Activated CD4-positive, alpha-beta T cell treated with anti-CD3 and anti-CD28 coated beads, Interleukin-10, Interleukin-2, amounts not matched to agents 100 ng/mL and 50 ng/mL, durations not matched to agents 16 hours and 8 hours (primary cell): ENCODE measurements around the gene GPR89A.
"Not testable (repeated sequence)": the region's sequence is repeated elsewhere in the genome, so short reads cannot be mapped to it uniquely, and the experiment has no call there.

ENCODE experiments used
- DNase-seq: peaks from one replicate; pipeline ENCODE4 v3.0.0-alpha.2; 2020

GPR89A gene

GRCh38 chr1:145688328-145688727, 80.5 kb downstream of the GPR89A start:
- no peak for DNase-seq

DNA sequence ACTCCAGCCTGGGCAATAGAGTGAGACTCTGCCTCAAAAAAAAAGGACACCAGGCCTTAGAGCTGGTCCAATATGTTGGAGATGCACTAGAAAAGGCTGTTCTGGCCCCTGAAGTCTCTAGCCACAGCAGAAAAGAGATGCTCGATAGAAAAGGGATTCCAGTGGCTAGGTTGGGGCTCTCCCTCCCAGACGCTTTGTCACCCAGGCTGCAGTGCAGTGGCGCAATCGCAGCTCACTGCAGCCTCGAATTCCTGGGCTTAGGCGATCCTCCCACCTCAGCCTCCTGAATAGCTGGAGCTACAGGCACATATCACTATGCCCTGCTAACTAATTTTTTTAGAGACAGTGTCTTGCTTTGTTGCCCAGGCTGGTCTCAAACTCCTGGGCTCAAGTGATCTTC, 81.1 kb downstream of the GPR89A start:
- DNase-seq = no peak

DNA sequence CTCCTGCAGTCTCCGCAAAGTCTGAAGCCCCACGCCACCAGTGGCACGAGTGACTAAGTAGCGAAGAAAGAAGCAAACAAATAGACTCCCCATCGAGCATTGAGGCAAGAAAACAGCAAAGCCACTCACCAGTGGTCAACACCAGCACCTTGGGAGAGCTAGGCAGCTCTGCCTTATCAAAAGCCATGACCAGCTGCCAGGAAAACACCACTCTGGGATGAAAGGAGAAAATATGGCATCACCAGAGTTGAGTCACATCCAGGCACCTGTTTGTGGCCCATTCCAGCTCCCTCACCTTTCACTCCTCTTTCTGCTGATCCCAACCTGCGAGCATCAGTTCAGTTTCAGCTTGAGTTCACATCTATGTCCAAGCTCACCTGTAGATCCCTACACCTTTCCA, 82.1 kb downstream of the GPR89A start:
- DNase-seq = no peak

GRCh38 chr1:145690587-145691558, 83.1 kb downstream of the GPR89A start:
- peak; percentile 77 for DNase-seq

- no peak for DNase-seq
Measured at GRCh38 chr1:145692785-145693443, 85.1 kb downstream of the GPR89A start.

DNA sequence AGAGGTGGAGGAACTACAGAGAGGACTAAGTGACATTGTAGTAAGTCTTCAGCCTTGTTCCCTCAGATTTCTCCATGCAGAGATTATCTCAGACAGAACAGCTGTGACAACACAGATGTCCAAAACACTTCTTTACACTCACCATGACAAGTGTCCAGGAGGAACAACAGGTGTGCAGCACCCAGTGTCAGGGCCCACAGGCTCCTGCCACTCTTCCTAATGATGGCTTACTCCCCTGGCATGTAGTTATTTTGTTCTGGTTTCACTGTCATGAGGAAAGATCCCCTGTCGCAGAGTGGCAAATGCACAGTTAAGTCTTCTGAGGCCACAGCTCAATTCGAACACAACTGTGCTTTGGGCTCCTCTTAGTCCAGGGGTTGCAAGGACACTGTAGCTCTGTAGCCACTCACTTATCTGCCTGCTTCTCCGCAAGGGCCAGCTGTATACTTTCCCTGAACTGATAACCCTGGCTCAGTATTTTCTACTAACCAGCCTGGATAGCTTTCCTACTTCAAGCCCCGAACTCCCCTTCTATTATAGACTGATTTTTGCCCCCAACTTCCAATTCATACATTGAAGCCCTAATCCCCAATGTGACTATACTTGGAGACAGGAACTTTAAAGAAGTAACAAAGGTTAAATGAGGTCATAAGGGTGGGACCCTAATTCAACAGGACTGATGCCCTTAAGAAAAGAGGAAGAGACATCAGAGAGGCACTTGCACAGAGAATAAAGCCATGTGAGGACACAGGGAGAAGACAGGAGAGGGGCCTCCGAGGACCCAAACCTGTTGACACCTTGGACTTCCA, 88.2 kb downstream of the GPR89A start:
- no peak for DNase-seq

- no peak for DNase-seq
Measured at GRCh38 chr1:145696630-145696960, 88.8 kb downstream of the GPR89A start.

DNA sequence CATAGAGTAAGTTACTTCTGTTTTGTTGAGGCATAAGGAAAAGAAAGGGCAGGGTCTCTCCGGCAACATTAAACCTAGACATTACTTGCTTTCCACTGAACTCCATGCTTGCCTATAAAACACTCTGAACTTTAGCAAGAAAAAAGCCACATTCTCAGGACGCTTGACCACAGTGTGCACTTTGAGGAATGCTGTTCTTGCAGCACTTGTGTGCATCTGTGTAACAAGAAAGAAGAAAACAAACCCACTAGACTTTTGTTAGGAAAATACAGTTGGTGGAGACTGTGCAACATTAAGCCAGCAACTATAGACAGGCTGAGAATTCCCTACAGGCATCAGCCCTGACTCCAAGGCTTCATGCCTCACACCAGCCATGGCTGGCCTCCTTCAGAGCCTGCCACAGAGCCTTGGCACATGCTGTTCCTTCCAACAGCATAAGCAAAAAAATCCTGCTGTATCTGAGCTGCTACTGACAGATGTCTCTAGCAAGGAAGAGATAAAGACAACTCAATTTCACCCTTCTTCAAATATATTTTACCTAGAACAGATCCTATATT, 93.6 kb downstream of the GPR89A start:
- DNase-seq = no peak

DNA sequence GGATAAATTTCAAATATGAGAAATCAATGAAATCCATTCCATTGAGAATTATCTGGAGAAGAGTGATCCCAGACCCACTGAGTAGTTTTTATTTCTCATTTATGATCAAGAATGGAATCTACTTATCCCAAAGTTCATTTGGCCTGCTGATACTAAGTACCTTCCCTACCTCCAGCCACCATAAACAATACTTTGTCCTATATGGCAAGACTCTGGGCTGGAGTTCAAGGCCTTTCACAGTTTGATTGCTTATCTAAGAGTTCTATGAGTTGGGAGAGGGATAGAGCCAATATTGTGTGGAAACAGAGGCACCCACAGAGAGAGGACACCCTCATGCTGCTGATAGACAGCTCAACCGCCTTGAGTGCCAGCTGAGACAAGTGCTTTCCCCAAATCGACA, 94.3 kb downstream of the GPR89A start:
- DNase-seq = no peak

GRCh38 chr1:145702826-145703225, 95.0 kb downstream of the GPR89A start:
- DNase-seq = no peak

GRCh38 chr1:145705622-145706021, 97.8 kb downstream of the GPR89A start:
- no peak for DNase-seq

DNA sequence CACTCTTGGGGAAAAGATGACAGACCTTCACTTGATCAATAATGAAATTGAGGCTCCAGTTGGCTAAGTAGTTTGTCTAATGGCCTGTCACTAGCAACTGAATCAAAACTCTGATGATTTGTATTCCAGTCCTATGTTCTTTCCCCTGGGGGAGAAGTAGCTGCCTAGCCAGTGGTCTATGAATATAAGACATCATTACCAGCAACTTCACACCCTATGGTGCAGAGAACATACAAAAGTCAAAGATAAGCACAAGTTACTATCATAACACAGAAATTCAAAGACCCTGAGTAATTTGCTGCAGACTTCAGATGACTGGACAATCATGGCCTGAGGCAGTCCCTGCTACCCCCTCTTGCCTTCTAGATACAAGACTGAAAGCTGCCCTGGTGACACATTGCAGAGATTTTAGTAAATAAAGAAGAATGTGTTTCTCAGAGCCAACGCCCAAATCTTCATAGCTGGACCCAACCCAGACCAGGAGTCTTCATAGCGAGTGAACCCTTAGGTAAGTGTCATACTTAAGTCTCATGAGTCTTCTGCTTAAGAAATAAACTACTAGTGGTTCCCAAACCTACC, 98.4 kb downstream of the GPR89A start:
- no peak for DNase-seq

- DNase-seq = no peak
Measured at GRCh38 chr1:145707183-145707867, 99.5 kb downstream of the GPR89A start, which contains the start of gene PDZK1. Gene PDZK1, minus strand, starts transcription at chr1:145707368. Its CDS starts 19,347 bp downstream, at chr1:145688021.

DNA sequence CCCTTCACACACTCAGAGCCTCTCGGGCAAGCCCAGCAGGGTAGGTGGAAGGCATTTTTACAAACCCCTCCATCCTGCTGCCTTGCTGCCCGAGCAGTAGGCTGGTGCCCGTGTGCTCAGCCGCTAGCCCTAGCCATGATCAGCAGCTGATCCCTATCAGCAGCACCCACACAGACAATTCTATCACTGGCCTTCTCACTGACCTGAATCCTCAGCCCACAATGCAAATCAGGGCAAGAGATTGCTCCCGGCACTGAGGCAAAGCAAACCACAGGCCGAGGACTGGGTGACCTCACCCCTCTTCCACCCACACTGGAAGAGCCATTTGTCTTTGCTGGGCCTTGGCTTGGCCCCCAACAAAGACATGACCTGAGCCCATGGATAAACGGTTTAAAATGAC, 100.3 kb downstream of the GPR89A start:
- no peak for DNase-seq

GRCh38 chr1:145710291-145711027, 102.7 kb downstream of the GPR89A start:
- no peak for DNase-seq

DNA sequence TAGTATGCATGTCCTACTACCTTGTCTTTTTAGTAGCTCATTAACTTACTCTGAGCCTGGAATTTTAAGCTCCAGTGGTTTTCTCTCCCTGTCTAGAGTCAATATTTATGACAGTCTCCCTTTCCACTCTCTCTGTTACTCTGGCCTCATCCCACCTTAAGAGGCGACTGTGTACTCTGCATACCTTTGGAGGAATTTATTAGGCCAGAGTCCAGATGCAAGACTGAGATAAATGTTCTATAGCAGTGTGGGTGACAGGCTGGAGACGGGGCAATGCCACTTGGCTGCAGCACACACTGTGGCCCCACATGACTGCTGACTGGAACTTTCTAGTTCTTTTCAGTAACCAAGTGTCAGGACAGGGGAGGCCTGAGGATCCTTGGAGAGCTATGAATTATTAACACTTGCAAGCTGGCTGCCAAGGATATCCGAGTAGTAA, 103.4 kb downstream of the GPR89A start:
- no peak for DNase-seq

GRCh38 chr1:145714524-145715111, 106.8 kb downstream of the GPR89A start:
- DNase-seq = no peak

- DNase-seq = no peak
Measured at GRCh38 chr1:145716641-145717345, 109.0 kb downstream of the GPR89A start.

- DNase-seq = no peak
Measured at GRCh38 chr1:145717833-145718232, 110.0 kb downstream of the GPR89A start.

- not testable (repeated sequence) for DNase-seq
Measured at GRCh38 chr1:145718465-145718864, 110.7 kb downstream of the GPR89A start.
